Mesothelial cell of epicardium (in vitro differentiated cells): ENCODE data around the gene EXOG. TPM values are rescaled to one million over a fixed set of nuclear protein-coding genes. Genes with fewer than 3 reads are reported as not detected.

Experiments
- DNase-seq, 2 experiments: peaks; one replicate each; pipeline ENCODE4 v3.0.0; 2021; ENCODE audit warnings: low spot score in 2 of 2; ENCODE audit not compliant: unreplicated experiment in 2 of 2
- H3K27ac Mint-ChIP-seq: 2 replicates; pipeline ENCODE4 v1.8.0; 2021; ENCODE audit warnings: mixed read lengths
- H3K27me3 Mint-ChIP-seq: 2 replicates; pipeline ENCODE4 v1.8.0; 2021; ENCODE audit warnings: low read depth, mixed read lengths
- H3K36me3 Mint-ChIP-seq: 2 replicates; pipeline ENCODE4 v1.8.0; 2021; ENCODE audit warnings: mixed read lengths
- H3K4me1 Mint-ChIP-seq: 2 replicates; pipeline ENCODE4 v1.8.0; 2021; ENCODE audit warnings: mixed read lengths
- H3K4me3 Mint-ChIP-seq: 2 replicates; pipeline ENCODE4 v1.8.0; 2021; ENCODE audit warnings: mild to moderate bottlenecking, moderate library complexity, mixed read lengths
- H3K9me3 Mint-ChIP-seq: 2 replicates; pipeline ENCODE4 v1.8.0; 2021; ENCODE audit warnings: mixed read lengths
- CTCF ChIP-seq: fragments of 200-600 bp; sonication (generic); IDR thresholded peaks from one replicate; pipeline ENCODE4 v1.5.0; 2021; ENCODE audit warnings: antibody characterized with exemption; ENCODE audit not compliant: unreplicated experiment
- total RNA-seq: library from RNA; stranded (reverse); gene quantifications from 3 replicates; pipeline ENCODE4 v1.2.1, GENCODE V29; 2021

The EXOG gene
- total RNA-seq, 1 donor from 2014 or later: 19.5 TPM

GRCh38 chr3:38548154-38548931 is 52.2 kb downstream of the EXOG start:
- peaks cover 4% of the 10 kb centered on the region for H3K4me1 Mint-ChIP-seq
- no peak for TF ChIP-seq CTCF
- H3K36me3 Mint-ChIP-seq: no peaks in the 10 kb centered on the region
- DNase-seq: no peak
- peaks cover 6% of the 10 kb centered on the region for H3K27me3 Mint-ChIP-seq
- no peak overlapping the region for H3K27ac Mint-ChIP-seq
- no peaks in the 10 kb centered on the region for H3K9me3 Mint-ChIP-seq
- no peak overlapping the region for H3K4me3 Mint-ChIP-seq

GRCh38 chr3:38549082-38549481 is 52.9 kb downstream of the EXOG start:
- no peak for TF ChIP-seq CTCF
- H3K27ac Mint-ChIP-seq: no peak overlapping the region
- DNase-seq: no peak
- H3K9me3 Mint-ChIP-seq: peaks cover 6% of the 10 kb centered on the region
- peaks cover 4% of the 10 kb centered on the region for H3K4me1 Mint-ChIP-seq
- no peak overlapping the region for H3K4me3 Mint-ChIP-seq
- peaks cover 6% of the 10 kb centered on the region for H3K27me3 Mint-ChIP-seq
- no peaks in the 10 kb centered on the region for H3K36me3 Mint-ChIP-seq

- Mint-ChIP-seq H3K27me3 (peaks cover 6% of the 10 kb centered on the region), H3K4me3 (no peak overlapping the region), H3K36me3 (no peaks in the 10 kb centered on the region), H3K4me1 (peaks cover 4% of the 10 kb centered on the region), H3K9me3 (peaks cover 9% of the 10 kb centered on the region), H3K27ac (no peak overlapping the region)
- TF ChIP-seq CTCF: no peak
- DNase-seq: no peak
Measured at GRCh38 chr3:38549486-38549885, 53.3 kb downstream of the EXOG start.

GRCh38 chr3:38549957-38550840 is 54.1 kb downstream of the EXOG start:
- DNase-seq: no peak
- H3K4me3 Mint-ChIP-seq: no peak overlapping the region

More at GRCh38 chr3:38549957-38550840, 54.1 kb downstream of the EXOG start:
- Mint-ChIP-seq H3K4me1 (peaks cover 4% of the 10 kb centered on the region), H3K27ac (no peak overlapping the region), H3K9me3 (peaks cover 9% of the 10 kb centered on the region), H3K27me3 (peaks cover 6% of the 10 kb centered on the region), H3K36me3 (no peaks in the 10 kb centered on the region)
- TF ChIP-seq CTCF: no peak
